ENCODE results near the gene DNAH10. TPM values are rescaled to one million over a fixed set of nuclear protein-coding genes. Genes with fewer than 3 reads are reported as not detected.

DNAH10 gene
- polyA plus RNA-seq, 1 donor from 2014 or later: 0.40 TPM

DNA sequence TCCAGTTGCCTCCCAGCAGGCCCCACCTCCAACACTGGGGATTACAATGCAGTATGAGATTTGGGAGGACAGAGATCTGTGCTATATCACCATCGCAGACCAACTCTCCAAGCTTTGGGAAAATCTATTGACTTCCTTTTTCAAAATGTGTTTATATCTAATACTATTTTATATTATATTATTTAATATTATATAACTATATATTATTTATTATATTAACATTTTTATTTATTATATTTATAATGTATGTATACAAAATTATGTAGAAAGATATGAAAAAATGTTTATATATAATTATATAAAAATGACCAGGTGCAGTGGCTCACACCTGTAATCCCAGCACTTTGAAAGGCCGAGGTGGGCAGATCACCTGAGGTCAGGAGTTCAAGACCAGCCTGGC is 36.4 kb downstream of the DNAH10 start:
- no peak overlapping the region for H3K4me3 Mint-ChIP-seq
- H3K36me3 Mint-ChIP-seq: no peaks in the 10 kb centered on the region
- H3K27ac Mint-ChIP-seq: no peak overlapping the region
- no peaks in the 10 kb centered on the region for H3K4me1 Mint-ChIP-seq
- no peaks in the 10 kb centered on the region for H3K9me3 Mint-ChIP-seq
- H3K27me3 Mint-ChIP-seq: peaks cover 3% of the 10 kb centered on the region

- Mint-ChIP-seq H3K4me3 (no peak overlapping the region), H3K27me3 (peaks cover 3% of the 10 kb centered on the region), H3K27ac (no peak overlapping the region), H3K4me1 (no peaks in the 10 kb centered on the region), H3K36me3 (no peaks in the 10 kb centered on the region), H3K9me3 (no peaks in the 10 kb centered on the region)
Observed at GRCh38 chr12:123799227-123799626, 37.1 kb downstream of the DNAH10 start.

GRCh38 chr12:123801573-123802178 is 39.6 kb downstream of the DNAH10 start:
- Mint-ChIP-seq H3K27me3 (peaks cover 5% of the 10 kb centered on the region), H3K9me3 (no peaks in the 10 kb centered on the region), H3K36me3 (no peaks in the 10 kb centered on the region), H3K4me3 (no peak overlapping the region), H3K27ac (no peak overlapping the region), H3K4me1 (no peaks in the 10 kb centered on the region)

GRCh38 chr12:123805173-123805572 is 43.1 kb downstream of the DNAH10 start:
- Mint-ChIP-seq H3K9me3 (no peaks in the 10 kb centered on the region), H3K4me3 (no peak overlapping the region), H3K27ac (no peak overlapping the region), H3K4me1 (no peaks in the 10 kb centered on the region), H3K36me3 (no peaks in the 10 kb centered on the region), H3K27me3 (peaks cover 8% of the 10 kb centered on the region)

GRCh38 chr12:123807002-123807401 is 44.9 kb downstream of the DNAH10 start:
- Mint-ChIP-seq H3K4me1 (no peaks in the 10 kb centered on the region), H3K36me3 (no peaks in the 10 kb centered on the region), H3K9me3 (no peaks in the 10 kb centered on the region), H3K27me3 (peaks cover 13% of the 10 kb centered on the region), H3K4me3 (no peak overlapping the region), H3K27ac (no peak overlapping the region)

GRCh38 chr12:123807670-123808069 is 45.6 kb downstream of the DNAH10 start:
- no peak overlapping the region for H3K27ac Mint-ChIP-seq
- no peaks in the 10 kb centered on the region for H3K36me3 Mint-ChIP-seq
- H3K4me3 Mint-ChIP-seq: no peak overlapping the region
- H3K4me1 Mint-ChIP-seq: peaks cover 0 to 1% (median 1%) of the 10 kb centered on the region in 3 donors
- H3K9me3 Mint-ChIP-seq: no peaks in the 10 kb centered on the region
- peaks cover 17% of the 10 kb centered on the region for H3K27me3 Mint-ChIP-seq

- H3K27me3 Mint-ChIP-seq: peaks cover 17% of the 10 kb centered on the region
- peaks cover 0 to 2% (median 1%) of the 10 kb centered on the region in 3 donors for H3K4me1 Mint-ChIP-seq
- no peaks in the 10 kb centered on the region for H3K9me3 Mint-ChIP-seq
- H3K36me3 Mint-ChIP-seq: no peaks in the 10 kb centered on the region
- no peak overlapping the region for H3K27ac Mint-ChIP-seq
- no peak overlapping the region for H3K4me3 Mint-ChIP-seq
Observed at GRCh38 chr12:123808167-123808566, 46.1 kb downstream of the DNAH10 start.

- no peak overlapping the region for H3K4me3 Mint-ChIP-seq
- H3K36me3 Mint-ChIP-seq: peaks cover 7% of the 10 kb centered on the region
- no peak overlapping the region for H3K27ac Mint-ChIP-seq
- peaks cover 11% of the 10 kb centered on the region for H3K27me3 Mint-ChIP-seq
- H3K9me3 Mint-ChIP-seq: peaks cover 4 to 17% (median 14%) of the 10 kb centered on the region in 3 donors
- peaks cover 0 to 2% (median 1%) of the 10 kb centered on the region in 3 donors for H3K4me1 Mint-ChIP-seq
Observed at GRCh38 chr12:123813349-123813748, 51.2 kb downstream of the DNAH10 start.

GRCh38 chr12:123815968-123816367 is 53.9 kb downstream of the DNAH10 start:
- Mint-ChIP-seq H3K36me3 (peaks cover 7% of the 10 kb centered on the region), H3K27ac (no peak overlapping the region), H3K27me3 (peaks cover 9% of the 10 kb centered on the region), H3K4me1 (peaks cover 0 to 2% (median 1%) of the 10 kb centered on the region in 3 donors), H3K9me3 (peaks cover 4 to 17% (median 14%) of the 10 kb centered on the region in 3 donors), H3K4me3 (no peak overlapping the region)

- Mint-ChIP-seq H3K27me3 (peaks cover 4% of the 10 kb centered on the region), H3K4me1 (peaks cover 0 to 2% (median 1%) of the 10 kb centered on the region in 3 donors), H3K4me3 (no peak overlapping the region), H3K9me3 (peaks cover 4 to 17% (median 14%) of the 10 kb centered on the region in 3 donors), H3K27ac (no peak overlapping the region), H3K36me3 (peaks cover 7% of the 10 kb centered on the region)
Observed at GRCh38 chr12:123816896-123817537, 54.9 kb downstream of the DNAH10 start.

GRCh38 chr12:123822804-123823203 is 60.7 kb downstream of the DNAH10 start:
- no peaks in the 10 kb centered on the region for H3K36me3 Mint-ChIP-seq
- no peaks in the 10 kb centered on the region for H3K4me1 Mint-ChIP-seq
- H3K9me3 Mint-ChIP-seq: no peaks in the 10 kb centered on the region
- no peak overlapping the region for H3K4me3 Mint-ChIP-seq
- H3K27ac Mint-ChIP-seq: no peak overlapping the region
- peaks cover 8% of the 10 kb centered on the region for H3K27me3 Mint-ChIP-seq

GRCh38 chr12:123828120-123828519 is 66.0 kb downstream of the DNAH10 start:
- Mint-ChIP-seq H3K36me3 (no peaks in the 10 kb centered on the region), H3K27ac (no peak overlapping the region), H3K9me3 (peaks cover 0 to 2% (median 0%) of the 10 kb centered on the region in 3 donors), H3K4me1 (no peaks in the 10 kb centered on the region), H3K4me3 (no peak overlapping the region), H3K27me3 (peaks cover 5% of the 10 kb centered on the region)

DNA sequence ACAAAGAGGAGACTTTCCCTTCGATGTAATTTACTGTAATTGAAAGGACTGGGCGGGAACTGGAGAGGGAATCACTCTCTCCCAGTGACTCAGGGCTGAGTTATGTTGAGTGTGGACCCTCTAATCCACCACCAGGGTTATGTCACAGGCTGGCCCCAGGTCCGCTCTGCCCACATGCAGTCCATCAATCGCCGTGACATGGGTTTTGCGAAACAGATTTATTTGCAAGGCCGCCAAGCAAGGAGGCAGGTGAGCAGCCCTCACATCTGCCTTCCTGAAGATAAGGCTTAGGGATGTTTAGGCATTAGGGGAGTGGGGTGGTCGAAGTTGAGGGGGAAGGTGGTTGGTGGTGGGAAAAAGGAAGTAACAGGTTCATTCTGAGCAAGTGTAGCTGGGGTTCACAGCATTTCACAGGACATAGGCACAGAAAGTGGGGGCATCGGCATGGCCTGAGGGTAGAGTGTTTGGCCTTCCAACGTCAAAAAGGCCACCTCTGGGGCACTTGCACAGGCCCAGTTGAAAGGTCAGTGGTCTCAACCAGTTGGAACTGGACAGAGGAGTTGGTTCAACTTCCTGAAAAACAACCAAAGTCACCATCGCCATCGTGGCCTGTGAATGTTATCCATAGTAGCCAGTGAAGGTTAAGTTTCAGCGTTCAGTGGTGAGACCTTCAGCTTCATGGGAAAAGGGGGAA is 66.9 kb downstream of the DNAH10 start:
- Mint-ChIP-seq H3K27ac (no peak overlapping the region), H3K9me3 (peaks cover 0 to 9% (median 4%) of the 10 kb centered on the region in 3 donors), H3K36me3 (no peaks in the 10 kb centered on the region), H3K27me3 (peaks cover 2% of the 10 kb centered on the region), H3K4me3 (no peak overlapping the region), H3K4me1 (no peaks in the 10 kb centered on the region)

DNA sequence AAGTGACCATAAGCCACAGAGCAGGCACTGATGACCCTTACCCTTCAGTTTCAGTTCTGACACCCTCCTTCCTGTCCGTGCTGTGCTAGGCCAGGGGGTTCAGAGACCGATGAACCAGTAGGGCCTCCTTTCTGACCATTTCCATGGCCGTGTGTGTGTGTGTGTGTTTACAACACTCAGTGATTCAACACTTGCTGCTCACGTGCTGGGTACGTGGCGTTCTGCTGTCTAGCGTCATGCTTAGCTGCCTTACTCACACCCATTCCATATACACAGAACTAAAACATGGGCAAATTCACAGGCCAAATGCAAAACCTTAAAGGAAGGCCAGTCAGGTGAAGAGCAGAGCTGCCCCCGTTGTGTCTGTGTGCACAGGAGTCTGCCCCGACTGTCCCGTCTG is 67.5 kb downstream of the DNAH10 start:
- Mint-ChIP-seq H3K9me3 (peaks cover 1 to 11% (median 4%) of the 10 kb centered on the region in 3 donors), H3K4me1 (no peaks in the 10 kb centered on the region), H3K27ac (no peak overlapping the region), H3K36me3 (no peaks in the 10 kb centered on the region), H3K27me3 (peaks cover 2% of the 10 kb centered on the region), H3K4me3 (no peak overlapping the region)

GRCh38 chr12:123830675-123831074 is 68.6 kb downstream of the DNAH10 start:
- no peaks in the 10 kb centered on the region for H3K36me3 Mint-ChIP-seq

More at GRCh38 chr12:123830675-123831074, 68.6 kb downstream of the DNAH10 start:
- Mint-ChIP-seq H3K27ac (no peak overlapping the region), H3K4me3 (no peak overlapping the region), H3K27me3 (no peaks in the 10 kb centered on the region), H3K9me3 (peaks cover 4 to 20% (median 6%) of the 10 kb centered on the region in 3 donors), H3K4me1 (no peaks in the 10 kb centered on the region)

Data from IgD-negative memory B cell (primary cell).